ENCODE data around the gene MAP1LC3B. TPM values are rescaled to one million over a fixed set of nuclear protein-coding genes. Genes with fewer than 3 reads are reported as not detected.

Gene MAP1LC3B
- total and polyA plus RNA-seq, 12 donors, result 47.0 to 161 (median 125) TPM

DNA sequence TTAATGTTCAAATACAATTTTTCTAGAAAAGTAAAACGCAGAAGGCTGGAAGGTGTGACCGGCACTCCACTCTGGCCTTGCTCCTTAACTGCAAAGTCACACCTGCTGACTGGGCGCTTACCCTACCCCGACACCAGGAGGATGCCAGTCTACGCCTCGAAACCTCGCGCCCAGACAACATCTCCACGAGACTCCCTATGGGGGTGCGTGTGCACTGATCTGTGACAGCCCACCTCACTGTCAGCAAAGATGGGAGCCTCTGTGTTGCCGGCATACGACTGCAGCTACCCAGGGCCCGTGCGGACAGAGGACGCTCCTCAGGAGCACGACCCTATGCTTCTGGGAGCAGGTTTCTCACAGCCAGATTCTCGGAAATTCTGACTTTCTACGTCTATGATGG is 26.1 kb downstream of the MAP1LC3B start:
- Histone ChIP-seq H3K27me3 (no peaks in the 10 kb centered on the region), H3K36me3 (peaks cover 0 to 100% (median 64%) of the 10 kb centered on the region in 9 donors), H3K4me1 (peaks cover 0 to 5% (median 0%) of the 10 kb centered on the region in 9 donors), H3K27ac (no peak overlapping the region), H3K4me3 (no peak overlapping the region), H3K9me3 (no peaks in the 10 kb centered on the region)
- WGBS, 2 donors, result 94 to 95% methylated on average over 18 of the region's 18 CpGs
- ATAC-seq (no peak), DNase-seq (no peak)
- TF ChIP-seq, protein P1, sequence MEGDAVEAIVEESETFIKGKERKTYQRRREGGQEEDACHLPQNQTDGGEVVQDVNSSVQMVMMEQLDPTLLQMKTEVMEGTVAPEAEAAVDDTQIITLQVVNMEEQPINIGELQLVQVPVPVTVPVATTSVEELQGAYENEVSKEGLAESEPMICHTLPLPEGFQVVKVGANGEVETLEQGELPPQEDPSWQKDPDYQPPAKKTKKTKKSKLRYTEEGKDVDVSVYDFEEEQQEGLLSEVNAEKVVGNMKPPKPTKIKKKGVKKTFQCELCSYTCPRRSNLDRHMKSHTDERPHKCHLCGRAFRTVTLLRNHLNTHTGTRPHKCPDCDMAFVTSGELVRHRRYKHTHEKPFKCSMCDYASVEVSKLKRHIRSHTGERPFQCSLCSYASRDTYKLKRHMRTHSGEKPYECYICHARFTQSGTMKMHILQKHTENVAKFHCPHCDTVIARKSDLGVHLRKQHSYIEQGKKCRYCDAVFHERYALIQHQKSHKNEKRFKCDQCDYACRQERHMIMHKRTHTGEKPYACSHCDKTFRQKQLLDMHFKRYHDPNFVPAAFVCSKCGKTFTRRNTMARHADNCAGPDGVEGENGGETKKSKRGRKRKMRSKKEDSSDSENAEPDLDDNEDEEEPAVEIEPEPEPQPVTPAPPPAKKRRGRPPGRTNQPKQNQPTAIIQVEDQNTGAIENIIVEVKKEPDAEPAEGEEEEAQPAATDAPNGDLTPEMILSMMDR (IDR thresholded peaks at IDR 0.05), result no peak
- intact Hi-C loops (cut with DNase I), result loop anchor here in 7 of 10 donors (5.0 to 10.0 kb wide), 5 partner anchors 127 to 347 kb away; partner anchors contain the start of gene KLHDC4 (in 1 of the 7)

DNA sequence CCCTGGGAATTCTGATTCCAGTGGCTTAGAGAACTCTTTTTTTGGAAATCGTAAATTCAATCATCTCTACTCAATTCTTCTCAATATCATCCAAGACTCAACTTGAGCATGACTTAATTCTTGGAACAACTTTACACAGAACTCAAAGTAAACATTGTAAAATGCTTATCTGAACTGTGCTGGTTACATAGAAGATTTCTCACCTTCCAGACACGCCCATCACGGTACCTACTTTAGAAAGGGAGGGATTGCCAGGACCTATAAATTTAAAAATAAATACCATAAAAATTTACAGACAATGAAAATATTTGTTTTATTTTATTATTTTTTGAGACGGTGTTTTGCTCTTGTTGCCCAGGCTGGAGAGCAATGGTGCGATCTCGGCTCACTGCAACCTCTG is 26.5 kb downstream of the MAP1LC3B start:
- DNase-seq (no peak), ATAC-seq (no peak)
- no peaks in the 10 kb centered on the region for H3K27me3 ChIP-seq
- H3K4me3 ChIP-seq, result no peak overlapping the region
- intact Hi-C loops (cut with DNase I), result loop anchor here in 7 of 10 donors (5.0 to 10.0 kb wide), 5 partner anchors 126 to 346 kb away; partner anchors contain the start of gene KLHDC4 (in 1 of the 7)
- no peaks in the 10 kb centered on the region for H3K9me3 ChIP-seq
- TF ChIP-seq, protein P1 (IDR thresholded peaks at IDR 0.05), result no peak
- 86 to 88% methylated on average over 6 of the region's 6 CpGs for WGBS, 2 donors
- H3K4me1 ChIP-seq, result peaks cover 0 to 5% (median 0%) of the 10 kb centered on the region in 9 donors
- no peak overlapping the region for H3K27ac ChIP-seq
- H3K36me3 ChIP-seq, result peaks cover 0 to 100% (median 60%) of the 10 kb centered on the region in 9 donors

- TF ChIP-seq, protein P1 (IDR thresholded peaks at IDR 0.05), result peak in 1 of 9 donors; percentile 26
- no peak overlapping the region for H3K27ac ChIP-seq
- H3K4me1 ChIP-seq, result peaks cover 0 to 5% (median 0%) of the 10 kb centered on the region in 9 donors
- DNase-seq (no peak), ATAC-seq (no peak)
- no peak overlapping the region for H3K4me3 ChIP-seq
- H3K36me3 ChIP-seq, result peaks cover 0 to 91% (median 45%) of the 10 kb centered on the region in 9 donors
- WGBS, 2 donors, result 95 to 96% methylated on average over 25 of the region's 25 CpGs
- no peaks in the 10 kb centered on the region for H3K27me3 ChIP-seq
- H3K9me3 ChIP-seq, result no peaks in the 10 kb centered on the region
- intact Hi-C loops (cut with DNase I), result loop anchor here in 1 of 10 donors (10.0 kb wide), 1 partner anchor 214 kb away; no protein-coding TSS in a partner anchor
Measured at GRCh38 chr16:87420026-87421002, 28.2 kb downstream of the MAP1LC3B start.
